Activated CD8-positive, alpha-beta T cell treated with anti-CD3 and anti-CD28 coated beads, Interleukin-2, amount 10 ng/mL, durations not matched to agents 7 days and 5 days (primary cell): ENCODE results near the gene UCN2. TPM values are rescaled to one million over a fixed set of nuclear protein-coding genes. Genes with fewer than 3 reads are reported as not detected.

ENCODE experiments used
- ATAC-seq: fragments of 150-1000 bp; cut with Tn5 transposase; one replicate; pipeline ENCODE4 v1.10.0; 2021; ENCODE audit warnings: moderate library complexity
- CTCF ChIA-PET: fragments of 350-600 bp; sonication (Branson Sonifier 250); formaldehyde crosslinking; loops from one replicate; lab custom pipeline; 2021; ENCODE audit warnings: antibody characterized with exemption; lab: Charles Lee
- POLR2A ChIA-PET: fragments of 350-600 bp; sonication (Branson Sonifier 250); formaldehyde crosslinking; loops from one replicate; lab custom pipeline; 2021; ENCODE audit warnings: antibody characterized with exemption; lab: Charles Lee
- DNase-seq: peaks from one replicate; pipeline ENCODE4 v3.0.0-alpha.2; 2020
- H3K27ac Mint-ChIP-seq: one replicate; pipeline ENCODE4 v1.8.0; 2021; ENCODE audit warnings: mild to moderate bottlenecking, mixed read lengths
- H3K27me3 Mint-ChIP-seq: one replicate; pipeline ENCODE4 v1.8.0; 2021; ENCODE audit warnings: low read depth, mixed read lengths
- H3K36me3 Mint-ChIP-seq: one replicate; pipeline ENCODE4 v1.8.0; 2021; ENCODE audit warnings: low read depth, mixed read lengths
- H3K4me1 Mint-ChIP-seq: one replicate; pipeline ENCODE4 v1.8.0; 2021; ENCODE audit warnings: low read depth, mixed read lengths
- H3K4me3 Mint-ChIP-seq: one replicate; pipeline ENCODE4 v1.8.0; 2021; ENCODE audit warnings: mild to moderate bottlenecking, mixed read lengths
- H3K9me3 Mint-ChIP-seq: one replicate; pipeline ENCODE4 v1.8.0; 2022; ENCODE audit warnings: mixed read lengths; ENCODE audit not compliant: insufficient read depth
- total RNA-seq, 2 experiments: library from RNA; stranded (reverse); gene quantifications; one replicate each; pipeline ENCODE4 v1.2.3, GENCODE V29; 2021

UCN2 gene
- total RNA-seq = not detected

DNA sequence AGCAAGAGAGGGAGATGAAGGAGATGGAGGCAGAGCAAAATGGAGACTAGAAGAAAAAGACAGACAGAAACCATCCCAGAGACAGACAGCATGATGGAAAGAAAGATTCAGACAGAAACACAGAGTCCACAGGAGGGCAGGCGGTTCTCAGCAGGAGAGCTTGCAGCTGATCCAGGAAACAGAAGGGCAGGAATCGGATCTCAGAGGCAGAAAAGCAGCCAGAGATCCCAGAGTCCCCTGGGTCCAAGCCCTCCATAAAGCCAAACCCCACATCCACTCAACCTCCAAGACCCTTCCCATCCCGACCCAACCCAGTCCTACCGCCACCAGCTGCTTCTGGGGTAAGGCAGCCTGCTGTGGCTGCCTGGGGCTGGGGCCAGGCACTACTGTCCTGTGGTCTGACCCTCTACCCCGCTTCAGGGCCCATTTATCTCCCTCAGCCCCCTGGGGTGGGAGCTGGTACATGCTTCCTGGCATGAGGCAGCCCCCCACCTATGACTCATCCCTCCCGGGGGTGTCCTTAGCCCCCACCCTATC lies at the start of gene UCN2:
Gene UCN2 (minus strand): TSS at position 400 of the 537 bp plus-strand sequence. CDS start 657 bp downstream, outside the sequence.
- H3K36me3 Mint-ChIP-seq = no peaks in the 10 kb centered on the region
- DNase-seq (no peak), ATAC-seq (no peak)
- peak within 1 kb of the TSS; percentile 17 for H3K27ac Mint-ChIP-seq
- peaks cover 3% of the 10 kb centered on the region for H3K27me3 Mint-ChIP-seq
- peaks cover 56% of the 10 kb centered on the region for H3K4me1 Mint-ChIP-seq
- H3K9me3 Mint-ChIP-seq = no peaks in the 10 kb centered on the region
- no peak within 1 kb of the TSS for H3K4me3 Mint-ChIP-seq
- CTCF ChIA-PET = interaction anchor here (1.8 kb wide), 1 partner anchor 127 kb away, joined by 5 read pairs; no protein-coding TSS in a partner anchor
- POLR2A ChIA-PET = interaction anchor here (1.0 kb wide), 1 partner anchor 153 kb away, joined by 4 read pairs; the partner anchor contains the start of gene IP6K2

- peaks cover 21% of the 10 kb centered on the region for H3K4me1 Mint-ChIP-seq
- DNase-seq (no peak), ATAC-seq (no peak)
- H3K27me3 Mint-ChIP-seq = no peaks in the 10 kb centered on the region
- H3K27ac Mint-ChIP-seq = no peak overlapping the region
- no peak overlapping the region for H3K4me3 Mint-ChIP-seq
- peaks cover 6% of the 10 kb centered on the region for H3K9me3 Mint-ChIP-seq
- peaks cover 17% of the 10 kb centered on the region for H3K36me3 Mint-ChIP-seq
- ChIA-PET POLR2A (interaction anchor here (0.6 kb wide), 1 partner anchor 55 kb away, joined by 3 read pairs; no protein-coding TSS in a partner anchor), CTCF (interaction anchor here (1.6 kb wide), 1 partner anchor 12 kb away, joined by 5 read pairs; no protein-coding TSS in a partner anchor)
Observed at GRCh38 chr3:48612309-48612708, 48.7 kb upstream of the UCN2 start.

- ChIA-PET CTCF (interaction anchor here (1.0 to 3.1 kb wide), 4 partner anchors 14 to 209 kb away, joined by 3 to 29 read pairs (median 4); partner anchors contain the start of gene SLC26A6), POLR2A (interaction anchor here (0.8 to 1.2 kb wide), 3 partner anchors 11 to 46 kb away, joined by 3 to 4 read pairs (median 4); no protein-coding TSS in a partner anchor)
- H3K27ac Mint-ChIP-seq = peak within 1 kb of the TSS; percentile 93
- peaks cover 31% of the 10 kb centered on the region for H3K36me3 Mint-ChIP-seq
- DNase-seq = peak; percentile 95
- H3K4me1 Mint-ChIP-seq = peaks cover 21% of the 10 kb centered on the region
- H3K9me3 Mint-ChIP-seq = no peaks in the 10 kb centered on the region
- peak; percentile 100 for ATAC-seq
- peak within 1 kb of the TSS; percentile 91 for H3K4me3 Mint-ChIP-seq
- H3K27me3 Mint-ChIP-seq = no peaks in the 10 kb centered on the region
Observed at GRCh38 chr3:48609088-48610005, 45.8 kb upstream of the UCN2 start, which contains the start of gene UQCRC1. TSS of gene UQCRC1 (minus strand) at chr3:48609646. CDS start at chr3:48609620, 26 bp downstream.

GRCh38 chr3:48607519-48607918 lies 43.9 kb upstream of the UCN2 start:
- H3K27ac Mint-ChIP-seq = no peak overlapping the region
- H3K4me3 Mint-ChIP-seq = no peak overlapping the region
- H3K27me3 Mint-ChIP-seq = no peaks in the 10 kb centered on the region
- no peak for ATAC-seq
- peaks cover 45% of the 10 kb centered on the region for H3K36me3 Mint-ChIP-seq
- peaks cover 14% of the 10 kb centered on the region for H3K4me1 Mint-ChIP-seq
- POLR2A ChIA-PET = no interaction called here
- H3K9me3 Mint-ChIP-seq = no peaks in the 10 kb centered on the region
- CTCF ChIA-PET = interaction anchor here (1.3 kb wide), 1 partner anchor 171 kb away, joined by 3 read pairs; no protein-coding TSS in a partner anchor
- no peak for DNase-seq

GRCh38 chr3:48601622-48601994 lies 38.0 kb upstream of the UCN2 start:
- Mint-ChIP-seq H3K4me3 (no peak overlapping the region), H3K27ac (no peak overlapping the region), H3K36me3 (peaks cover 61% of the 10 kb centered on the region), H3K4me1 (no peaks in the 10 kb centered on the region), H3K27me3 (no peaks in the 10 kb centered on the region), H3K9me3 (no peaks in the 10 kb centered on the region)
- DNase-seq (no peak), ATAC-seq (no peak)
- CTCF ChIA-PET = interaction anchor here (1.9 to 2.0 kb wide), 2 partner anchors 9 to 33 kb away, joined by 5 to 6 read pairs; partner anchors contain the start of gene SLC26A6
- POLR2A ChIA-PET = interaction anchor here (0.6 kb wide), 1 partner anchor 165 kb away, joined by 3 read pairs; no protein-coding TSS in a partner anchor

GRCh38 chr3:48600711-48601621 lies 37.4 kb upstream of the UCN2 start:
- peaks cover 58% of the 10 kb centered on the region for H3K36me3 Mint-ChIP-seq
- POLR2A ChIA-PET = no interaction called here

GRCh38 chr3:48599509-48600285 lies 36.1 kb upstream of the UCN2 start:
- Mint-ChIP-seq H3K4me1 (no peaks in the 10 kb centered on the region), H3K4me3 (no peak overlapping the region), H3K27ac (no peak overlapping the region), H3K27me3 (peaks cover 13% of the 10 kb centered on the region), H3K9me3 (no peaks in the 10 kb centered on the region), H3K36me3 (peaks cover 48% of the 10 kb centered on the region)
- POLR2A ChIA-PET = no interaction called here
- DNase-seq (no peak), ATAC-seq (no peak)
- CTCF ChIA-PET = no interaction called here

More at GRCh38 chr3:48600711-48601621, 37.4 kb upstream of the UCN2 start:
- DNase-seq = no peak
- no peak overlapping the region for H3K27ac Mint-ChIP-seq
- H3K4me1 Mint-ChIP-seq = no peaks in the 10 kb centered on the region
- no peak overlapping the region for H3K4me3 Mint-ChIP-seq
- CTCF ChIA-PET = interaction anchor here (2.0 kb wide), 1 partner anchor 10 kb away, joined by 6 read pairs; no protein-coding TSS in a partner anchor
- ATAC-seq = no peak
- H3K27me3 Mint-ChIP-seq = peaks cover 2% of the 10 kb centered on the region
- no peaks in the 10 kb centered on the region for H3K9me3 Mint-ChIP-seq

DNA sequence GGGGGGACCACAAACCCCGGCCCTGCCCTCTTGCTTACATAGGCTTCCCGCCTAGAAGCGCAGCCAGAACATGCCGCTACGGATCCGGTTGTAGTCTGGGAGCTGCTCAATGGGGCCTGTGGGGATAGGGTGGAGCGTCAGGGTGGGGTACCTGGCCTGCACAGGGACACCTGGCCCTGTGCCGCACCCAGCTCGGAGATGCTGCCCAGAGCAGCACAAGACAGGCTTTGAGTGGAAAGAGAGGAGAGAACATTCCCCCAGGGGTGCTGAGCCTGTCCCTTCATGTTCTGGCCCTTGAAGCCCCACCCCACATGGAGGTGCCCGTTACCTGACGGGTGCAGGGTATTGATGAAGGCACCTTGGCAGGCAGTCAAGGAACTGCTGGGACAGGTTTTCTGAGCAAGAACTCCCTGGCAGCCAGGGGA lies 35.5 kb upstream of the UCN2 start:
- Mint-ChIP-seq H3K4me1 (peaks cover 2% of the 10 kb centered on the region), H3K27ac (no peak overlapping the region), H3K27me3 (peaks cover 18% of the 10 kb centered on the region), H3K9me3 (no peaks in the 10 kb centered on the region), H3K36me3 (peaks cover 42% of the 10 kb centered on the region), H3K4me3 (no peak overlapping the region)
- POLR2A ChIA-PET = no interaction called here
- CTCF ChIA-PET = no interaction called here
- no peak for ATAC-seq
- DNase-seq = no peak

DNA sequence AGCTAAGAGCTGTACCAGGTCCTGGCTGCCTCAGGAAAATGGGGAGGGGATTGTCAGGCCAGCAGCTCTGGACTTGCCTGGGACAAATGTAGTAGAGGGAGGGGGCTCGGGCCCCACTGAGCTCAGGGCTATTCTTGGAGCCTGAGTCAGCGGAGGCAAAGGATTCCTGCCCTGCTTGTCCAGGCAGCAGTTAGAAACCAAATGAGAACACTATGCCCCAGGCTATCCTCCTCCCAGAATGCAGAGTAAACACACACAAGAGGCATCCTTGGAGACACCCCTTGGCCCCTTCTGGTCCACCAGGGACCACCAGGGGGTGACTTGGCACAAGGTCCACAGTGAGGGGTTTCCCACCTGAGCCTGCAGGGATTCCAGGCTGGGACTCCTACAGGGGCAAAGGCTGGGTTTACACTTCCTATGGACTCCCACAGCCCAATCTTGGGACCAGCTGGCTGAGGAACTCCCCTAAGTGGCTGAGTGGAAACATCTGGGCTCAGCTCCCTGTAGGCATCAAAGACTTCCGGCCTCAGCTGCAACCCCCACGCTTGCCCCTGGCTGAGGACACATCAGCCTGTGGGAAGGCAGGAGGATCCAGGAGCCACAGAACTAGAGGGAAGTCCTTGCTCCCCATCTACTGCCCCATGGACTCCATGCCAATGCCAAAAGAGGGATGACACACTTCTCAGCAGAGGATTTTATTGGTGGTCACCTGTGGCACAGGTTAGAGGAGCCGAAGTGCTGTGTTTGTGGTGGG lies 34.9 kb upstream of the UCN2 start:
- ATAC-seq (no peak), DNase-seq (no peak)
- ChIA-PET POLR2A (no interaction called here), CTCF (no interaction called here)
- Mint-ChIP-seq H3K27me3 (peaks cover 20% of the 10 kb centered on the region), H3K9me3 (no peaks in the 10 kb centered on the region), H3K27ac (no peak overlapping the region), H3K36me3 (peaks cover 37% of the 10 kb centered on the region), H3K4me3 (no peak overlapping the region), H3K4me1 (peaks cover 2% of the 10 kb centered on the region)

DNA sequence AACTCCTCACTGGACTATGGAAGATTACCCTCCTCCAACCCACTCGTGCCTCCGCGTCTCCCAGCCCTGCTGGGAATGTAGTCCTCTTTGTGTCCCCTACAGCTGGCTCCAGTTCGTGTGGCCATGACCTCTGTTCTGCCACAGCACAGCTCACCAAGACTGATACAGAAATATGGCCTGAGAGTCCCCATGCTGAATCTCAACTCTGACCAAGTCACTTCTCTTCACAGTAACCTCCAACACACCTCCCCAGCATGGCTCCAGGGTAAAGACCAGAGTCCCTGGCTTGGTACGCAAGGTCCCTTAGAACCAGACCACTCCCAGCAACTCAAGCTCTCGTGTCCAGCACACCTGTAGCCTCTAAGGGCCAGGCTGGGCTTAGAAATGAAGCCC lies 33.8 kb upstream of the UCN2 start:
- CTCF ChIA-PET = no interaction called here
- DNase-seq (no peak), ATAC-seq (no peak)
- H3K36me3 Mint-ChIP-seq = peaks cover 29% of the 10 kb centered on the region
- peak overlapping the region; percentile 10 for H3K27ac Mint-ChIP-seq
- H3K9me3 Mint-ChIP-seq = no peaks in the 10 kb centered on the region
- H3K4me1 Mint-ChIP-seq = peaks cover 2% of the 10 kb centered on the region
- H3K27me3 Mint-ChIP-seq = peaks cover 20% of the 10 kb centered on the region
- no peak overlapping the region for H3K4me3 Mint-ChIP-seq
- POLR2A ChIA-PET = no interaction called here
